ENCODE results near the gene MRTFB. TPM values are rescaled to one million over a fixed set of nuclear protein-coding genes. Genes with fewer than 3 reads are reported as not detected.

MRTFB gene
- total and polyA plus RNA-seq, 2 donors (not counting 3 experiments of a cell fraction or from before 2014, with no cell fraction given): 19.6 to 49.5 TPM

GRCh38 chr16:14120335-14120734 is 49.2 kb downstream of the MRTFB start:
- Histone ChIP-seq H3K79me2 (ENCODE audit: control insufficient read depth, insufficient read depth, low read length) (peaks cover 12% of the 10 kb centered on the region), H4K20me1 (replicated peaks; ENCODE audit: control insufficient read depth, extremely low read depth, insufficient read depth, low read length) (peaks cover 5% of the 10 kb centered on the region), H3K27ac (ENCODE audit: insufficient read depth, low read depth, low read length) (no peak overlapping the region), H3K4me3 (replicated peaks in 1 of 3; ENCODE audit: insufficient read depth in 1 of 3, low read depth in 1 of 3, low read length in 3 of 3) (no peak overlapping the region), H3K4me2 (ENCODE audit: insufficient read depth, low read length) (no peak overlapping the region), H3K27me3 (ENCODE audit: control insufficient read depth in 2 of 2, insufficient read depth in 2 of 2, low read length in 2 of 2) (no peaks in the 10 kb centered on the region), H3K4me1 (ENCODE audit: control insufficient read depth, extremely low read depth, insufficient read depth, low read length) (peaks cover 3% of the 10 kb centered on the region), H2AFZ (ENCODE audit: low read depth, low read length) (no peak overlapping the region), H3K9me3 (replicated peaks; ENCODE audit: control insufficient read depth, insufficient read depth, low read length) (no peaks in the 10 kb centered on the region), H3K9me1 (replicated peaks; ENCODE audit: control insufficient read depth, extremely low read depth, insufficient read depth, low read length) (no peaks in the 10 kb centered on the region), H3K36me3 (ENCODE audit: control insufficient read depth in 2 of 2, extremely low read depth in 1 of 2, insufficient read depth in 2 of 2, low read length in 2 of 2) (no peaks in the 10 kb centered on the region), H3K9ac (replicated peaks; ENCODE audit: extremely low read depth, insufficient read depth, low read length) (no peak overlapping the region)
- CTCF ChIA-PET: no interaction called here
- intact Hi-C loops (cut with micrococcal nuclease) (no loop called here), dilution Hi-C loops (cut with MboI; ENCODE audit: extremely low pct_ligation_motif_present, low sequenced_read_pairs) (no loop called here)
- BruUV-seq (replicated peaks): no TSS peak
- POLR2A ChIA-PET: no interaction called here
- DNase-seq (ENCODE audit: low read depth, low spot score) (no peak), FAIRE-seq (no peak)
- TF ChIP-seq POLR2AphosphoS5 (IDR thresholded peaks at IDR 0.05; ENCODE audit: insufficient read depth, low read depth, low read length): no peak
- TF ChIP-seq MAX (IDR thresholded peaks at IDR 0.05; ENCODE audit: insufficient read depth, insufficient read length): no peak
- TF ChIP-seq MYC (IDR thresholded peaks at IDR 0.05; ENCODE audit: low read depth, low read length): no peak
- no peak for TF ChIP-seq EZH2 (IDR thresholded peaks at IDR 0.05; ENCODE audit: borderline replicate concordance, low read depth, low read length, severe bottlenecking)
- no peak for TF ChIP-seq POLR2A (IDR thresholded peaks at IDR 0.05; ENCODE audit: low read depth, low read length)
- no peak for TF ChIP-seq GATA2 (IDR thresholded peaks at IDR 0.05; ENCODE audit: insufficient read depth, insufficient read length, low read depth, low read length)
- TF ChIP-seq CTCF (IDR thresholded peaks at IDR 0.05; ENCODE audit: extremely low read depth in 1 of 2, insufficient read depth in 1 of 2, low read depth in 1 of 2, low read length in 2 of 2): no peak

Data from endothelial cell of umbilical vein (primary cell).